Skeletal muscle satellite cell (primary cell): ENCODE measurements around the gene ABCD2.
"Not testable (repeated sequence)": the region's sequence is repeated elsewhere in the genome, so short reads cannot be mapped to it uniquely, and the experiment has no call there.

Source experiments
- H3K27me3 ChIP-seq: 2 replicates; pipeline ENCODE4 v1.7.0; 2013; ENCODE audit warnings: low read length; ENCODE audit not compliant: control insufficient read depth, insufficient read depth
- H3K36me3 ChIP-seq: 2 replicates; pipeline ENCODE4 v1.7.0; 2013; ENCODE audit warnings: mild to moderate bottlenecking, control low read depth, low read length; ENCODE audit not compliant: insufficient read depth
- H3K4me1 ChIP-seq: 2 replicates; pipeline ENCODE4 v1.7.0; 2013; ENCODE audit warnings: low read length; ENCODE audit not compliant: control insufficient read depth, insufficient read depth
- H3K4me2 ChIP-seq: 2 replicates; pipeline ENCODE4 v1.7.0; 2013; ENCODE audit warnings: mild to moderate bottlenecking, low read length
- H3K4me3 ChIP-seq: 2 replicates; pipeline ENCODE4 v1.7.0; 2013; ENCODE audit warnings: low read length
- H3K9ac ChIP-seq: 2 replicates; pipeline ENCODE4 v1.7.0; 2013; ENCODE audit warnings: mild to moderate bottlenecking, low read depth, low read length, moderate library complexity
- H3K9me3 ChIP-seq: replicated peaks from 2 replicates; pipeline ENCODE4 v1.7.0; 2013; ENCODE audit warnings: mild to moderate bottlenecking, control low read depth, low read length

Gene ABCD2

DNA sequence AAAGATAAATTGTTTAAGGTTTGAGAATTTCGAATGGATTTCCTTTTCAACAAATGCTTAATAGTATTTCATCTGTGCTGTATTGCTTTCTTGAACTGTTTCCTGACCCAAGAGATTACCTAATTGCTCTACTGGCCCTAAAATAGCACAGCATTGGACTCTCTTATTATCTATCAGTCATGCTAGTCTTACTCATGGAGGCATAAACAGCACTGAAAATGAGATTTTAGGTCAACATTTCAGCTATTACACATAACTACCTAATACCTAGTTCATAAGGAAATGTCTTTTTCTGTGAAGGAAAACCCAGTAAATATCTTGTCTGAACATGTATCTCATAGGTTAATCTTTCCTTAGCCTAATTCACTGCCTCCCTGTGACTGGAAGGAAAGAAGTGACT is 4.3 kb upstream of the ABCD2 start:
- no peak overlapping the region for H3K4me3 ChIP-seq
- H3K4me2 ChIP-seq: no peak overlapping the region
- H3K9ac ChIP-seq: no peak overlapping the region
- H3K36me3 ChIP-seq: no peaks in the 10 kb centered on the region
- H3K4me1 ChIP-seq: peaks cover 3% of the 10 kb centered on the region
- H3K27me3 ChIP-seq: no peaks in the 10 kb centered on the region
- no peaks in the 10 kb centered on the region for H3K9me3 ChIP-seq

DNA sequence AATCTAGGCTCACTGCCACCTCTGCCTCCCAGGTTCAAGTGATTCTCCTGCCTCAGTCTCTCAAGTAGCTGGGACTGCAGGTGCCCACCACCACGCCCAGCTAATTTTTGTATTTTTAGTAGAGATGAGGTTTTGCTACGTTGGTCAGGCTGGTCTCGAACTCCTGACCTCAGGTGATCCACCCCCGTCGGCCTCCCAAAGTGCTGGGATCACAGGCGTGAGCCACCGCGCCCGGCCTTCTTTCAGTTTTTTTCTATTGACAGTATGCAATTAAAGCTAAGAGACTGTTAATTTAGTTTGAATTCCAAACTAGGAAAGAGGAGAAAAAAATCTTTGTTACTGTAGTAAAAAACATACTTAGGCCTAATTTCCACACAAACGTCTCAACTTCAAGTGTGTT is 3.6 kb upstream of the ABCD2 start:
- H3K4me2 ChIP-seq, H3K36me3 ChIP-seq, H3K9ac ChIP-seq, H3K9me3 ChIP-seq, H3K27me3 ChIP-seq, H3K4me3 ChIP-seq, H3K4me1 ChIP-seq: not testable (repeated sequence)

DNA sequence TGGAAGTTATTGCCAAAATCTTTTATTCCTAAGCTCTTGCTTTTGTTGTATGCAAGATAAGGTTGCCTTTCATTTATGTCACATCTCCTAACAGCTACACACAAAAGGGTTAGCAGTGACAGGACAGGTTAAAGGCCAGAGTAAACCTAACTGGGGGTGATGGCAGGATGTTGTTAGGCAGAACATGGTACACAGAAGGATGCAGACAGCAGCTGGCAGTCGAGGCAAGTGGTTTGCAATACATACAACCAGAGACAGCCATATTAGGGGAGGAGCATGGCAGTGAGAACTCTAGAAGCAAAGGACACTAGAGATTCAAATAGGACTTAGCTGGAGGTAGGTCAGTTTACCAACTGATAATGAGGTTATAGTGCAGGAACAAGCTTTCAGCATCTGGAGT is 2.7 kb upstream of the ABCD2 start:
- Histone ChIP-seq H3K4me1 (peaks cover 5% of the 10 kb centered on the region), H3K4me2 (no peak overlapping the region), H3K9me3 (no peaks in the 10 kb centered on the region), H3K27me3 (no peaks in the 10 kb centered on the region), H3K36me3 (no peaks in the 10 kb centered on the region), H3K4me3 (no peak overlapping the region), H3K9ac (no peak overlapping the region)

DNA sequence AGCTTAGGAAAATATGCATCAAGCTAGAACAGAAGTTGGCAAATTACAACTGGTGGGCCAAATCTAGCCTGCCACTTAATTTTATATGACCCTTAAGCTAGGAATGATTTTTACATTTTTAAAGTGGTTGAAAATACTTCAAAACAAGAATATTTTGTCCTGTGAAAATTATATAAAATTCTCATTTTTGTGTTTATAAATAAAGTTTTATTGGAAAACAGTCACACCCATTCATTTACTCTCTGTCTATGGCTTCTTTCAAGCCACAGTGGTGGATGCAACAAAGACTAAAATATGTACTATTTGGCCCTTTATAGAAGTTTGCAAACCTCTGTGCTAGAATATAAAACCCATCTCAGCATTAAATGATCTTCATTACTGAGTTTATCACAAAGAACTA is 2.1 kb upstream of the ABCD2 start:
- Histone ChIP-seq H3K4me2 (no peak overlapping the region), H3K9me3 (no peaks in the 10 kb centered on the region), H3K9ac (no peak overlapping the region), H3K27me3 (no peaks in the 10 kb centered on the region), H3K36me3 (no peaks in the 10 kb centered on the region), H3K4me3 (no peak overlapping the region), H3K4me1 (peaks cover 5% of the 10 kb centered on the region)

DNA sequence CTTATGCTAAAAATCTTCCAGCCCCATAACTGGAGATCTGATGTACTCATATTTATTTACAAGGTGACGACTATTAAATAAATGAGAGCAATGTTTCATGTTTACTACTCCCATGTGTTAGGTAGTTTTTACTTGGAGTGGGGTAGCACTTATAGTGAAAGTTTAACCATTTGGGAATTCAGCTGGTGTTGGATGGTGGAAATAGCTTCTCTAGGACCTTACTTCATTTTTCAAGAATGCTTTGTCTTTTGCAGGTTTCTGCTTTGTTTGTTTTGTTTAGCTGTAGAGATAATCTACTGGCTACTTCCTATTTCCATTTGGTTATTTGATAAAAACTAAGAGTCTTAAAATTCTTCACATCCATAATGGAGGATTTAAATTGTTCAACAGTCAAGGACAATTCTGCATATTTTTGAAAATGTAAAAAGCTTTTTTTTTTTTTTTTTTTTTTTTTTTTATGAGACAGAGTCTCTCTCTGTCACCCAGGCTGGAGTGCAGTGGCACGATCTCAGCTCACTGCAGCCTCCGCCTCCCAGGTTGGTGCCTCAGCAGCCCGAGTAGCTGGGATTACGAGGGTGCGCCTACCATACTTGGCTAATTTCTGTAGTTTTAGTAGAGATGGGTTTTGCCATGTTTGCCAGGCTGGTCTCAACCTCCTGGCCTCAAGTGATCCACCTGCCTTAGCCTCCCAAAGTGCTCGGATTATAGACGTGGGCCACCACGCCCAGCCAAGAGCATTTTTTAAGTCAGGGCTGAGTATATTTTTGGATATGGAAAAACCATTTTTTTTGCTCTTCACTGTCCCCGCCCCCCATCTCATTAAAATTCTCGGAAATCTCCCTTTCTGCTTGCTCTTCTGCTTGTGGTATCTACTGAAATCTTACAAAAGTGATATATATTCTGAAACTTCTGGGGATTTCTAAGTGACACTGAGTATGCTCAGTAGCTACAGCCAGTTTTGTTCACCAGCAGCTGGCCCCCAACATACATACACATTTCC is 1.4 kb upstream of the ABCD2 start:
- H3K9ac ChIP-seq: peak overlapping the region; percentile 66
- H3K4me3 ChIP-seq: peak overlapping the region; percentile 70
- no peaks in the 10 kb centered on the region for H3K27me3 ChIP-seq
- no peaks in the 10 kb centered on the region for H3K9me3 ChIP-seq
- H3K36me3 ChIP-seq: no peaks in the 10 kb centered on the region
- peaks cover 5% of the 10 kb centered on the region for H3K4me1 ChIP-seq
- H3K4me2 ChIP-seq: peak overlapping the region; percentile 88

DNA sequence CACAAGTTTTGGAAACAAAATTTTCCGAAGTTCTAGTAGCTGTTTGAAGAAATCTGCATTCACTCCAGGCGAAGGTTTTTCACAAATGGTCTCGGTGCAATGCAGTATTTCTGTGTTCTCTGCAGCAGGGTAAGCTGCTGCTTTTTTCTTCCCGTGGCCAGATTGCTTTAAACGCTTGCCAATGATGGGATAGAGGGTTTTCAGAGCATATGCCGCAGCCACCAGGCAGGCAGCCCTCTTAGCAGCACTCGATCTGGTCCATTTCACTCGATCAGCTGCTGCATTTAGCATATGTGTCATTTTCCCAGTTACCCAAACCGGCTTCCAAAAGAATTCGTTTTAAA is 315 bp downstream of the ABCD2 start:
- Histone ChIP-seq H3K9ac (peak overlapping the region; percentile 66), H3K4me3 (peak overlapping the region; percentile 70), H3K4me1 (peaks cover 5% of the 10 kb centered on the region), H3K9me3 (no peaks in the 10 kb centered on the region), H3K36me3 (no peaks in the 10 kb centered on the region), H3K27me3 (no peaks in the 10 kb centered on the region), H3K4me2 (peak overlapping the region; percentile 88)

DNA sequence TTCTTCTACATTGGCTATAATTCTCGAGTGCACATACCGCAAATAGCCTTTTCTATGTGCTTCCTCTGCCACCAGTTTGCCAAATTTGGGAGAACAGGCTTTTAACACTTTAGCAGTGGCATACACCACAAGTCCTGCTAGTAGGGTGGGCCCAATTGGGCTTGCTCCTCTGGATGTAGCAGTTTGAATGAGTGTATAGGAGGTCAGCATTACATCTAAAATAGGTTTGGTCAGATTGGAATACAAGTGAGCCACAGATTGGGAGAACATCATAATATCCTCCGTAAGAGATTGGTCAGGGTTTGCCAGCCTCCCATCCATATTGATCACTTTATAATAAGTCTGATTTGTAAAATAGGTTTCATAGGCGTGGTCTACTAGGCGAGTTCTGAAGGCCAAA is 902 bp downstream of the ABCD2 start:
- no peaks in the 10 kb centered on the region for H3K36me3 ChIP-seq
- peaks cover 5% of the 10 kb centered on the region for H3K4me1 ChIP-seq
- H3K4me3 ChIP-seq: peak overlapping the region; percentile 70
- H3K9me3 ChIP-seq: no peaks in the 10 kb centered on the region
- H3K27me3 ChIP-seq: no peaks in the 10 kb centered on the region
- no peak overlapping the region for H3K9ac ChIP-seq
- H3K4me2 ChIP-seq: peak overlapping the region; percentile 88

DNA sequence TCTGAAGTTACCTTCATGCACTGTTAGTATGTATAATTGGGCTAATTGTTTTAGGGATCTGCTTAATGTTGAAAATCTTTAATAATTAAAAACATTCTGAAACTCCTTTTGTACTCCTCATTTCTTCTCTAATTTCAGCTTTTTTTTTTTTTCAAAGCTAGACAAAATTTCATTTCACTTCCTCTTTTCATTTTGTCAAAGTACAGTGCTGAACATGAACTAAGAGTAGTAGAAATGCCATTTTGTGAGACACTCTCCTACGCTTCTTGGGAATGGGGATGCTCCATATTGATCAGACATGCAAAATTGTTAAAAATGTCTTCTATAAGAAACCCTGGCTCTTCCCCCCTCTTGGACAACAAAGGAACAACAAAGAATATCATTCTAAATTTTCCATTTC is 1.7 kb downstream of the ABCD2 start:
- Histone ChIP-seq H3K4me2 (no peak overlapping the region), H3K9ac (no peak overlapping the region), H3K4me3 (no peak overlapping the region), H3K4me1 (peaks cover 5% of the 10 kb centered on the region), H3K9me3 (no peaks in the 10 kb centered on the region), H3K27me3 (no peaks in the 10 kb centered on the region), H3K36me3 (no peaks in the 10 kb centered on the region)

DNA sequence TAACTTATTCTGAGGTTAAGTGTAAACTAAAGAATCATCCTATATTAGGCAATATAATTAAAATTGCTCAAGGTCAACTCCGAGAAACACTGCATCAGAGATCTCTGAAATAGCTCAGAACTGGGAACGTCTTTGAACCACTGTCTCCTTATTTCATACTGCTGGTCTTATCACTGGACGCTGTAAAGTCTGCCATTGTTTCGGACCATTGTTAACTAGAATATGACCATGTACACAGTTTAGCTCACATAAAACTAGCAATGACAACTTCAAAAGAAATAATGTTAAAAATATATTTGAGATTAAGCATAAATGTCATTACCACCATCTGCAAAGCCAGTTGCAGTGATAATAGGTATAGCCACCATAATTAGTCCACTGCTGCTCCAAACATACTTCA is 2.9 kb downstream of the ABCD2 start:
- no peaks in the 10 kb centered on the region for H3K27me3 ChIP-seq
- no peak overlapping the region for H3K4me3 ChIP-seq
- H3K36me3 ChIP-seq: no peaks in the 10 kb centered on the region
- H3K9ac ChIP-seq: no peak overlapping the region
- no peak overlapping the region for H3K4me2 ChIP-seq
- peaks cover 5% of the 10 kb centered on the region for H3K4me1 ChIP-seq
- no peaks in the 10 kb centered on the region for H3K9me3 ChIP-seq

DNA sequence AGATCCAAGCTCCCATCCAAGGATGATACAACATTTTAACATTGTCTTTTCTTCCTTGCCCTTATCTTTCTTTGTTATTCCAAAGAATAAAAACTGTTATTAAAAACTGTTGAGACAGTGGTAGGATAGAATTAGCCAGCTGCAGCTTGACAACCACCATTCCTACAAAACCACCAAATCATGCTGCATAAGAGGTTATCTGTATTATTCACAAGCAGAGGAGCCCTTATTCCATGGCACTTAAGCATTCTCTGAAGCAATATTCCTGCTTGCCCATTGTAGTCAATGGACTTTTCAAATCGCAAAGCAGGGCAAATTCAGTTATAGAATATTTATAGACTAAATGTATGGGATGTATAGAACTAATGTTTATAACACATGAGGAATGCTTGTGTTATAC is 3.4 kb downstream of the ABCD2 start:
- H3K4me1 ChIP-seq: peaks cover 5% of the 10 kb centered on the region
- H3K9ac ChIP-seq: no peak overlapping the region

DNA sequence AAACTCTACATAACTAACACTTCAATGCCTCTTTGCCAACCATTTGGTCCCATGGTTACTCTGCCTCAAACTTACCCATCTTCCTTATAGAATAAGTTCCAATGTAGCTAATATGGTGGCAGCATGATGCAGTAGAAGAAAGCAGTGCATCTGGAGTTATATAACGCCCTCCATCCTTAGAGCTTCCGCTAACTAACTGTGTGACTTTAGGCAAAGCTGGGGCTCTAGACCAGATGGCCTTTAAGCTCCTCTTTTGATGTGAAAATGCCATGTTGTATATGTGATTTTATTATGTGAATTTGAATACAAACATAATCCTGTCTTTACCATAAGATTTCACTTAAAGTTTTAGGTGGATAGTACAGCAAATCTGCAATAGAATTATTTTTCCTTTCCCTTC is 6.1 kb downstream of the ABCD2 start:
- Histone ChIP-seq H3K36me3 (no peaks in the 10 kb centered on the region), H3K27me3 (no peaks in the 10 kb centered on the region), H3K4me1 (no peaks in the 10 kb centered on the region), H3K4me2 (no peak overlapping the region), H3K4me3 (no peak overlapping the region), H3K9ac (no peak overlapping the region), H3K9me3 (no peaks in the 10 kb centered on the region)

More for the DNA sequence above, 3.4 kb downstream of the ABCD2 start:
- no peak overlapping the region for H3K4me3 ChIP-seq
- no peaks in the 10 kb centered on the region for H3K36me3 ChIP-seq
- no peaks in the 10 kb centered on the region for H3K9me3 ChIP-seq
- H3K27me3 ChIP-seq: no peaks in the 10 kb centered on the region
- H3K4me2 ChIP-seq: no peak overlapping the region

DNA sequence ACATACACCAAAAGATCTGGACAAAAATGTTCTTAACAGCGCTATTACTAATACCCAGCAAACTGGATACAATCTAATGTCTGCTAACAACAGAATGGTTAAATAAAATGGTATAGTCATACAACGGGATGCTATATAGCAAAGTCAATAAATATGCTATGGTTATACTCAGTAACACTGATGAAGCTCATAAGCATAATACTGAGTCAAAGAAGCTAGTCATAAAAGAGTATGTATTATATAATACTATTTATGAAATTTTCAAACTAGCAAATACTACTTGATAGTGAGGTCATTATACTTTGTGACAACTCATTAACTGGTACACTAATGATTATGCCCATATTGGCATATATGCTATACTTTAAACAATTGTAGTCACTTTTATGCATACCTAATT is 7.4 kb downstream of the ABCD2 start:
- no peak overlapping the region for H3K4me2 ChIP-seq
- H3K4me3 ChIP-seq: no peak overlapping the region
- H3K9me3 ChIP-seq: no peaks in the 10 kb centered on the region
- no peaks in the 10 kb centered on the region for H3K36me3 ChIP-seq
- no peaks in the 10 kb centered on the region for H3K4me1 ChIP-seq
- no peak overlapping the region for H3K9ac ChIP-seq
- H3K27me3 ChIP-seq: no peaks in the 10 kb centered on the region
